ENCODE results near the gene TSPAN12. TPM values are rescaled to one million over a fixed set of nuclear protein-coding genes. Genes with fewer than 3 reads are reported as not detected.

Gene TSPAN12
- total and polyA plus RNA-seq, 2 of the 8 experiments (the other 6 are each of a cell fraction or from before 2014, with no cell fraction given), result 6.1 to 17.9 TPM

- Histone ChIP-seq H3K27ac (ENCODE audit: low read depth, low read length) (no peak overlapping the region), H3K9me3 (ENCODE audit: insufficient read depth in 2 of 2, low read depth in 1 of 2, low read length in 1 of 2) (peaks cover 32 to 39% of the 10 kb centered on the region in 2 experiments), H4K91ac (replicated peaks; ENCODE audit: insufficient read length, low read length) (no peak overlapping the region), H3K4me3 (ENCODE audit: extremely low read depth in 1 of 4, insufficient read depth in 2 of 4, low read depth in 3 of 4, low read length in 4 of 4) (no peak overlapping the region), H3K4me2 (ENCODE audit: insufficient read depth in 1 of 2, low read depth in 2 of 2, low read length in 2 of 2) (no peak overlapping the region), H3K79me1 (ENCODE audit: low read depth, low read length) (no peaks in the 10 kb centered on the region), H3K56ac (replicated peaks; ENCODE audit: insufficient read length, low read depth, low read length) (no peak overlapping the region), H3K4me1 (replicated peaks in 1 of 4; ENCODE audit: control insufficient read depth in 3 of 4, insufficient read depth in 4 of 4, low read length in 3 of 4) (no peaks in the 10 kb centered on the region), H3K27me3 (replicated peaks in 1 of 4; ENCODE audit: control insufficient read depth in 3 of 4, extremely low read depth in 1 of 4, insufficient read depth in 3 of 4, low read length in 3 of 4) (no peaks in the 10 kb centered on the region), H2AFZ (ENCODE audit: low read length) (no peak overlapping the region), H3K79me2 (ENCODE audit: control insufficient read depth in 1 of 2, insufficient read depth in 2 of 2, low read length in 2 of 2) (no peaks in the 10 kb centered on the region), H3K9ac (replicated peaks in 1 of 4; ENCODE audit: extremely low read depth in 1 of 4, low read depth in 3 of 4, low read length in 3 of 4) (no peak overlapping the region), H3K23me2 (ENCODE audit: low read depth, low read length) (no peaks in the 10 kb centered on the region), H3K23ac (ENCODE audit: insufficient read length) (no peak overlapping the region), H2AK5ac (ENCODE audit: low read depth, low read length) (no peak overlapping the region), H3K4ac (replicated peaks; ENCODE audit: insufficient read length, low read depth, low read length) (no peak overlapping the region), H3K18ac (ENCODE audit: extremely low read depth, low read length) (no peak overlapping the region), H2BK5ac (ENCODE audit: low read depth, low read length) (no peak overlapping the region), H2BK20ac (ENCODE audit: low read length) (no peak overlapping the region), H4K20me1 (replicated peaks in 1 of 2; ENCODE audit: control insufficient read depth in 1 of 2, insufficient read depth in 2 of 2, low read length in 2 of 2) (no peaks in the 10 kb centered on the region), H3K36me3 (ENCODE audit: control insufficient read depth in 2 of 4, insufficient read depth in 4 of 4, low read length in 3 of 4) (0 out of 8 replicates have a peak, but pooled peaks cover 0 to 2% (median 0%) of the 10 kb centered on the region in 4 experiments), H4K8ac (ENCODE audit: extremely low read depth, insufficient read depth, low read length) (no peak overlapping the region), H3K14ac (ENCODE audit: insufficient read length) (no peak overlapping the region), H2BK120ac (replicated peaks; ENCODE audit: low read depth, low read length) (no peak overlapping the region), H4K5ac (ENCODE audit: insufficient read length, low read depth, low read length) (no peak overlapping the region), H2BK15ac (ENCODE audit: low read length) (no peak overlapping the region), H2BK12ac (ENCODE audit: low read depth, low read length) (no peak overlapping the region)
- ChIA-PET CTCF (ENCODE audit: partially characterized antibody) (interaction anchor here (1.0 kb wide), 1 partner anchor 15 kb away, joined by 4 read pairs; no protein-coding TSS in a partner anchor), POLR2A (ENCODE audit: partially characterized antibody) (no interaction called here)
- DNase-seq (ENCODE audit: low read depth in 1 of 2, low spot score in 2 of 2) (no peak), FAIRE-seq (no peak)
- 87% methylated on average over 4 of the region's 4 CpGs; no CpG with 5 or more reads in 1 of the 2 experiments for WGBS, 2 experiments (ENCODE audit: extremely low coverage in 1 of 2, insufficient coverage in 1 of 2, insufficient read length in 1 of 2, insufficient replicate concordance in 2 of 2, low coverage in 1 of 2, low lambda C conversion rate in 2 of 2, missing lambda C conversion rate in 1 of 2)
- TF ChIP-seq PHF8 (conservative IDR thresholded peaks at IDR 0.05; ENCODE audit: low read depth, low read length) (no peak), KDM1A (IDR thresholded peaks at IDR 0.05; ENCODE audit: borderline replicate concordance, low read length) (no peak)
Measured at GRCh38 chr7:120898715-120899499, 41.0 kb upstream of the TSPAN12 start.

Measured in H1 (cell line).